H1 (cell line): ENCODE measurements around the gene TFEC. TPM values are rescaled to one million over a fixed set of nuclear protein-coding genes. Genes with fewer than 3 reads are reported as not detected.

ENCODE experiments used
- CTCF ChIA-PET: fragments of 300-600 bp; sonication (Branson Sonifier 250); formaldehyde crosslinking; loops from one replicate; lab custom pipeline; 2021; ENCODE audit not compliant: partially characterized antibody; lab: Charles Lee
- POLR2A ChIA-PET: fragments of 300-600 bp; sonication (Branson Sonifier 250); formaldehyde crosslinking; loops from one replicate; lab custom pipeline; 2021; ENCODE audit warnings: inconsistent platforms; ENCODE audit not compliant: partially characterized antibody; lab: Charles Lee
- DNase-seq, 2 experiments: peaks; one replicate each; pipeline versions ENCODE4 v3.0.0 to v3.0.0-alpha.2; 2010 to 2022; ENCODE audit warnings: low spot score in 2 of 2, low read depth in 1 of 2, mixed read lengths in 1 of 2
- FAIRE-seq: peaks from 2 replicates; lab custom pipeline; 2011; peaks lifted over from hg19 to GRCh38; lab: Jason Lieb, UNC
- H2AFZ ChIP-seq: 2 replicates; pipeline ENCODE4 v1.8.1; 2012; ENCODE audit warnings: low read length, inconsistent platforms
- H2AK5ac ChIP-seq: 2 replicates; pipeline ENCODE4 v1.6.1; 2013; ENCODE audit warnings: low read depth, low read length
- H2BK120ac ChIP-seq: replicated peaks from 2 replicates; pipeline ENCODE3; 2013; ENCODE audit warnings: low read depth, low read length, inconsistent platforms
- H2BK12ac ChIP-seq: 2 replicates; pipeline ENCODE4 v1.6.1; 2013; ENCODE audit warnings: low read depth, low read length
- H2BK15ac ChIP-seq: 2 replicates; pipeline ENCODE4 v1.6.1; 2013; ENCODE audit warnings: low read length
- H2BK20ac ChIP-seq: 2 replicates; pipeline ENCODE4 v1.6.1; 2013; ENCODE audit warnings: low read length
- H2BK5ac ChIP-seq: 2 replicates; pipeline ENCODE4 v1.6.1; 2013; ENCODE audit warnings: low read depth, low read length
- H3K14ac ChIP-seq: 2 replicates; pipeline ENCODE4 v1.6.1; 2013; ENCODE audit warnings: inconsistent platforms; ENCODE audit not compliant: insufficient read length
- H3K18ac ChIP-seq: 2 replicates; pipeline ENCODE4 v1.6.1; 2013; ENCODE audit warnings: low read length; ENCODE audit errors: extremely low read depth
- H3K23ac ChIP-seq: 2 replicates; pipeline ENCODE4 v1.6.1; 2013; ENCODE audit warnings: inconsistent platforms; ENCODE audit not compliant: insufficient read length
- H3K23me2 ChIP-seq: 2 replicates; pipeline ENCODE4 v1.6.1; 2013; ENCODE audit warnings: low read depth, low read length
- H3K27ac ChIP-seq: 2 replicates; pipeline ENCODE4 v1.6.1; 2011; ENCODE audit warnings: low read depth, low read length, inconsistent platforms
- H3K27me3 ChIP-seq, 4 experiments: replicated peaks in 1 of 4; 1 replicate in 1 of 4; 2 replicates in 3 of 4; pipeline versions ENCODE4 v1.6.1 to v1.8.1; 2011 to 2013; ENCODE audit warnings: low read length in 3 of 4, mild to moderate bottlenecking in 3 of 4, inconsistent platforms in 2 of 4, mixed read lengths in 2 of 4, moderate library complexity in 1 of 4; ENCODE audit not compliant: control insufficient read depth in 3 of 4, insufficient read depth in 3 of 4; ENCODE audit errors: extremely low read depth in 1 of 4
- H3K36me3 ChIP-seq, 4 experiments: 2 replicates each; pipeline versions ENCODE4 v1.6.1 to v1.8.1; 2011 to 2013; ENCODE audit warnings: mild to moderate bottlenecking in 4 of 4, low read length in 3 of 4, moderate library complexity in 2 of 4, control low read depth in 1 of 4, inconsistent platforms in 1 of 4; ENCODE audit not compliant: insufficient read depth in 4 of 4, control insufficient read depth in 2 of 4
- H3K4ac ChIP-seq: replicated peaks from 2 replicates; pipeline ENCODE3; 2013; ENCODE audit warnings: low read length, low read depth, mixed read lengths, inconsistent platforms; ENCODE audit not compliant: insufficient read length
- H3K4me1 ChIP-seq, 4 experiments: replicated peaks in 1 of 4; 1 replicate in 1 of 4; 2 replicates in 3 of 4; pipeline versions ENCODE4 v1.6.1 to v1.8.1; 2011 to 2013; ENCODE audit warnings: low read length in 3 of 4, inconsistent platforms in 2 of 4, mixed read lengths in 1 of 4; ENCODE audit not compliant: insufficient read depth in 4 of 4, control insufficient read depth in 3 of 4
- H3K4me2 ChIP-seq, 2 experiments: 2 replicates each; pipeline versions ENCODE4 v1.6.1 to v1.8.1; 2011 to 2013; ENCODE audit warnings: low read depth in 2 of 2, low read length in 2 of 2, control low read depth in 1 of 2, inconsistent platforms in 1 of 2, mild to moderate bottlenecking in 1 of 2; ENCODE audit not compliant: insufficient read depth in 1 of 2
- H3K4me3 ChIP-seq, 4 experiments: fragments of 200-600, 300-600 bp in 1 of 4; sonication (generic), shearing (Covaris generic), sonication (Bioruptor Twin) in 1 of 4; 2 replicates each; pipeline versions ENCODE4 v1.5.1 to v1.8.1; 2011 to 2016; ENCODE audit warnings: low read length in 4 of 4, low read depth in 3 of 4, control low read depth in 2 of 4, inconsistent platforms in 2 of 4, mild to moderate bottlenecking in 2 of 4, mixed read lengths in 1 of 4, moderate library complexity in 1 of 4; ENCODE audit not compliant: insufficient read depth in 2 of 4; ENCODE audit errors: extremely low read depth in 1 of 4
- H3K56ac ChIP-seq: replicated peaks from 2 replicates; pipeline ENCODE3; 2013; ENCODE audit warnings: low read depth, mild to moderate bottlenecking, mixed read lengths, low read length, inconsistent platforms; ENCODE audit not compliant: insufficient read length
- H3K79me1 ChIP-seq: 2 replicates; pipeline ENCODE4 v1.6.1; 2013; ENCODE audit warnings: low read depth, low read length, control low read depth
- H3K79me2 ChIP-seq, 2 experiments: 2 replicates each; pipeline versions ENCODE4 v1.6.1 to v1.8.1; 2012 to 2013; ENCODE audit warnings: low read length in 2 of 2, mild to moderate bottlenecking in 2 of 2, inconsistent platforms in 1 of 2; ENCODE audit not compliant: insufficient read depth in 2 of 2, control insufficient read depth in 1 of 2
- H3K9ac ChIP-seq, 4 experiments: replicated peaks in 1 of 4; 1 replicate in 1 of 4; 2 replicates in 3 of 4; pipeline versions ENCODE4 v1.6.1 to v1.8.1; 2011 to 2013; ENCODE audit warnings: low read depth in 3 of 4, low read length in 3 of 4, control low read depth in 2 of 4, mild to moderate bottlenecking in 2 of 4, moderate library complexity in 2 of 4, inconsistent platforms in 1 of 4; ENCODE audit errors: extremely low read depth in 1 of 4
- H3K9me3 ChIP-seq, 2 experiments: 2 replicates each; pipeline versions ENCODE4 v1.6.1 to v1.8.1; 2012 to 2013; ENCODE audit warnings: mild to moderate bottlenecking in 2 of 2, moderate library complexity in 2 of 2, control low read depth in 1 of 2, inconsistent platforms in 1 of 2, low read depth in 1 of 2, low read length in 1 of 2, mixed read lengths in 1 of 2; ENCODE audit not compliant: insufficient read depth in 2 of 2
- H4K20me1 ChIP-seq, 2 experiments: replicated peaks in 1 of 2; 2 replicates each; pipeline versions ENCODE3 to v1.8.1; 2011 to 2013; ENCODE audit warnings: inconsistent platforms in 2 of 2, low read length in 2 of 2, mild to moderate bottlenecking in 1 of 2; ENCODE audit not compliant: insufficient read depth in 2 of 2, control insufficient read depth in 1 of 2
- H4K5ac ChIP-seq: 2 replicates; pipeline ENCODE4 v1.6.1; 2013; ENCODE audit warnings: low read length, low read depth, mixed read lengths, inconsistent platforms; ENCODE audit not compliant: insufficient read length
- H4K8ac ChIP-seq: 2 replicates; pipeline ENCODE4 v1.8.0; 2013; ENCODE audit warnings: mild to moderate bottlenecking, moderate library complexity, low read length, inconsistent platforms; ENCODE audit not compliant: insufficient read depth; ENCODE audit errors: extremely low read depth
- H4K91ac ChIP-seq: replicated peaks from 2 replicates; pipeline ENCODE3; 2013; ENCODE audit warnings: low read length, mixed read lengths, inconsistent platforms; ENCODE audit not compliant: insufficient read length
- ASH2L ChIP-seq: fragments of 200-600, 300-600 bp; sonication (generic); IDR thresholded peaks from one replicate; pipeline ENCODE4 v1.7.1; 2017; ENCODE audit warnings: low read length
- CTBP2 ChIP-seq: IDR thresholded peaks from 2 replicates; pipeline ENCODE4 v1.7.0; 2011; ENCODE audit warnings: borderline replicate concordance, mild to moderate bottlenecking, moderate library complexity, mixed read lengths, low read length; ENCODE audit not compliant: insufficient read depth, insufficient read length
- E2F6 ChIP-seq: IDR thresholded peaks from 2 replicates; pipeline ENCODE4 v1.6.1; 2012; ENCODE audit warnings: inconsistent platforms
- EP300 ChIP-seq, 2 experiments: IDR thresholded peaks; 1 replicate in 1 of 2; 2 replicates in 1 of 2; pipeline ENCODE4 v1.6.1; 2011 to 2012; ENCODE audit warnings: low read depth in 2 of 2, low read length in 2 of 2, mild to moderate bottlenecking in 2 of 2, borderline replicate concordance in 1 of 2, inconsistent platforms in 1 of 2, moderate library complexity in 1 of 2
- KDM1A ChIP-seq: fragments of 200-600, 300-600 bp; sonication (generic); IDR thresholded peaks from 2 replicates; pipeline ENCODE4 v1.7.1; 2016; ENCODE audit warnings: mild to moderate bottlenecking, low read length, borderline replicate concordance
- KDM5A ChIP-seq: fragments of 200-600 bp; IDR thresholded peaks from 2 replicates; pipeline ENCODE4 v1.7.1; 2012; ENCODE audit warnings: mild to moderate bottlenecking, low read length, inconsistent platforms, mixed read lengths
- MAFK ChIP-seq: IDR thresholded peaks from 2 replicates; pipeline ENCODE4 v1.6.1; 2012; ENCODE audit warnings: low read depth, mild to moderate bottlenecking, improper control_type of control experiment, low read length
- MAX ChIP-seq: IDR thresholded peaks from 2 replicates; pipeline ENCODE4 v1.6.1; 2012; ENCODE audit warnings: inconsistent platforms
- NRF1 ChIP-seq: IDR thresholded peaks from 2 replicates; pipeline ENCODE4 v1.6.1; 2011; ENCODE audit warnings: mild to moderate bottlenecking, low read depth, low read length, improper control_type of control experiment
- POLR2A ChIP-seq, 2 experiments: IDR thresholded peaks; 1 replicate in 1 of 2; 2 replicates in 1 of 2; pipeline ENCODE4 v1.6.1; 2011; ENCODE audit warnings: low read depth in 2 of 2, low read length in 2 of 2, mild to moderate bottlenecking in 2 of 2; ENCODE audit errors: control extremely low read depth in 1 of 2
- SP2 ChIP-seq: IDR thresholded peaks from 2 replicates; pipeline ENCODE4 v1.6.1; 2012; ENCODE audit warnings: mild to moderate bottlenecking, low read length, inconsistent platforms
- SRF ChIP-seq: IDR thresholded peaks from 2 replicates; pipeline ENCODE4 v1.6.1; 2011; ENCODE audit warnings: mild to moderate bottlenecking, low read depth, low read length, moderate library complexity
- SUZ12 ChIP-seq: fragments of 200-600 bp; sonication (generic); IDR thresholded peaks from 2 replicates; pipeline ENCODE4 v1.6.1; 2012; ENCODE audit warnings: mild to moderate bottlenecking, inconsistent platforms, low read length, moderate library complexity, mixed read lengths
- USF2 ChIP-seq: IDR thresholded peaks from 2 replicates; pipeline ENCODE4 v1.6.1; 2011; ENCODE audit warnings: low read length, improper control_type of control experiment
- polyA plus RNA-seq, 7 experiments: library from polyadenylated mRNA; depleted of rRNA in 3 of 7; stranded (reverse) in 5 of 7; unstranded in 2 of 7; fragments of >200 nt in 5 of 7; fragments of 200-250 nt in 2 of 7; gene quantifications; 1 replicate in 5 of 7; 2 replicates in 1 of 7; 4 replicates in 1 of 7; pipeline versions ENCODE4 v1.2.1 to v1.2.3, GENCODE V29; 2011 to 2013; ENCODE audit warnings: missing spikeins in 2 of 7, mixed read lengths in 2 of 7
- total RNA-seq: library from RNA; stranded (reverse); fragmentation: NEBNext Ultra II Directional; extraction: Animal tissue kit (Norgen Biotek cat#: 25700); gene quantifications from 2 replicates; pipeline ENCODE4 v1.2.1, GENCODE V29; 2021

Gene TFEC
- total and polyA plus RNA-seq, 2 of the 8 experiments (the other 6 are each of a cell fraction or from before 2014, with no cell fraction given), result not detected

DNA sequence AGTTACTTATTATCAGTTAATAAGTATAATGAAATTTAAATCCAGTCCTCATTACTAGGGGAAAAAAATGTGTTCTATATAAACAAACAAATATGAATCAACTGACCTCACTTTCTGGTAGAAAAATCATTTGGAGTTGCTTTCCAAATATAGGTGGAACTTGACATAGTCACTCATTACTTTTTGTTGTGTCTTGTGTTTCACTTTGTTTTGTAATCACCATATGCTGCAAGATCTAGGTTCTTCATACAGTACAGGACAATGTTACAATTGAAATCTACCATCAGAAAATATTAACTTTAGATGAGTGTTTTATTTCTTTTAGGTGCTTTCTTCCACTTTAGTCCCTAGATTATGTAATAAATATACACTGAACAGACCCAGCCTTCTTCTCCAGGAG, 16.9 kb downstream of the TFEC start:
- no peak overlapping the region for H3K14ac ChIP-seq
- no peak overlapping the region for H2BK5ac ChIP-seq
- TF ChIP-seq E2F6, result no peak
- no peak for TF ChIP-seq SRF
- TF ChIP-seq SP2, result no peak
- no peak for TF ChIP-seq MAFK
- TF ChIP-seq NRF1, result no peak
- TF ChIP-seq KDM5A, result no peak
- TF ChIP-seq MAX, result no peak
- no peak for TF ChIP-seq ASH2L
- TF ChIP-seq EP300 (IDR thresholded peaks at IDR 0.05; ENCODE audit: borderline replicate concordance in 1 of 2, low read depth in 2 of 2, low read length in 2 of 2), result no peak
- TF ChIP-seq POLR2A (IDR thresholded peaks at IDR 0.05; ENCODE audit: control extremely low read depth in 1 of 2, low read depth in 2 of 2, low read length in 2 of 2), result no peak
- TF ChIP-seq SUZ12, result no peak
- TF ChIP-seq KDM1A, result no peak
- TF ChIP-seq USF2, result no peak
- no peak for TF ChIP-seq CTBP2
- no peak overlapping the region for H3K4me2 ChIP-seq
- H3K56ac ChIP-seq, result no peak overlapping the region
- FAIRE-seq (no peak), DNase-seq (no peak)
- no peaks in the 10 kb centered on the region for H3K27me3 ChIP-seq
- no peaks in the 10 kb centered on the region for H4K20me1 ChIP-seq
- H2AK5ac ChIP-seq, result no peak overlapping the region
- H4K5ac ChIP-seq, result no peak overlapping the region
- H3K4me3 ChIP-seq, result no peak overlapping the region
- H3K79me2 ChIP-seq, result no peaks in the 10 kb centered on the region
- H2BK12ac ChIP-seq, result no peak overlapping the region
- no peak overlapping the region for H3K27ac ChIP-seq
- H3K4ac ChIP-seq, result no peak overlapping the region
- no peaks in the 10 kb centered on the region; a peak in 1 of 8 replicates for H3K36me3 ChIP-seq
- H2BK120ac ChIP-seq, result no peak overlapping the region
- H3K9me3 ChIP-seq, result no peaks in the 10 kb centered on the region; a peak in 1 of 4 replicates
- no peak overlapping the region for H3K9ac ChIP-seq
- no peak overlapping the region for H3K18ac ChIP-seq
- POLR2A ChIA-PET, result no interaction called here
- no peaks in the 10 kb centered on the region for H3K79me1 ChIP-seq
- no peak overlapping the region for H2BK20ac ChIP-seq
- CTCF ChIA-PET, result no interaction called here
- H2AFZ ChIP-seq, result no peak overlapping the region
- no peak overlapping the region for H3K23ac ChIP-seq
- no peak overlapping the region for H4K8ac ChIP-seq
- no peaks in the 10 kb centered on the region for H3K23me2 ChIP-seq
- H3K4me1 ChIP-seq, result 0 out of 7 replicates have a peak, but pooled peaks cover 0 to 3% (median 0%) of the 10 kb centered on the region in 4 experiments
- H4K91ac ChIP-seq, result no peak overlapping the region
- no peak overlapping the region for H2BK15ac ChIP-seq
